Endodermal cell (in vitro differentiated cells): ENCODE measurements around the gene FAAP20. TPM values are rescaled to one million over a fixed set of nuclear protein-coding genes. Genes with fewer than 3 reads are reported as not detected.

Experiments
- DNase-seq: peaks from one replicate; pipeline ENCODE4 v3.0.0-alpha.2; 2017
- H3K27ac ChIP-seq: 2 replicates; pipeline ENCODE4 v1.5.1; 2013; ENCODE audit warnings: mild to moderate bottlenecking, low read depth, low read length, moderate library complexity
- H3K27me3 ChIP-seq: 2 replicates; pipeline ENCODE4 v1.6.1; 2013; ENCODE audit warnings: mild to moderate bottlenecking, low read length, moderate library complexity; ENCODE audit not compliant: insufficient read depth, control insufficient read depth, poor library complexity, severe bottlenecking
- H3K36me3 ChIP-seq: 2 replicates; pipeline ENCODE4 v1.7.0; 2013; ENCODE audit warnings: mild to moderate bottlenecking, low read length, moderate library complexity; ENCODE audit not compliant: control insufficient read depth, insufficient read depth
- H3K4me1 ChIP-seq: one replicate; pipeline ENCODE4 v1.7.0; 2013; ENCODE audit warnings: low read length; ENCODE audit not compliant: control insufficient read depth, insufficient read depth
- H3K4me3 ChIP-seq: 2 replicates; pipeline ENCODE4 v1.5.1; 2013; ENCODE audit warnings: mild to moderate bottlenecking, low read length, moderate library complexity
- H3K9ac ChIP-seq: 2 replicates; pipeline ENCODE4 v1.6.1; 2013; ENCODE audit warnings: mild to moderate bottlenecking, low read length, moderate library complexity; ENCODE audit not compliant: poor library complexity, severe bottlenecking; ENCODE audit errors: extremely low read depth
- H3K9me3 ChIP-seq: 2 replicates; pipeline ENCODE4 v1.6.1; 2013; ENCODE audit warnings: mild to moderate bottlenecking, low read length, moderate library complexity; ENCODE audit not compliant: control insufficient read depth
- H3K27ac Mint-ChIP-seq: 2 replicates; pipeline ENCODE4 v1.8.0; 2020; ENCODE audit warnings: mixed read lengths
- H3K27me3 Mint-ChIP-seq: 2 replicates; pipeline ENCODE4 v1.8.0; 2021; ENCODE audit warnings: mild to moderate bottlenecking, mixed read lengths; ENCODE audit not compliant: insufficient read depth
- H3K36me3 Mint-ChIP-seq: 2 replicates; pipeline ENCODE4 v1.8.0; 2020; ENCODE audit warnings: low read depth, mixed read lengths
- H3K4me1 Mint-ChIP-seq: 2 replicates; pipeline ENCODE4 v1.8.0; 2020; ENCODE audit warnings: mixed read lengths
- H3K4me3 Mint-ChIP-seq: 2 replicates; pipeline ENCODE4 v1.8.0; 2020; ENCODE audit warnings: mild to moderate bottlenecking, moderate library complexity, mixed read lengths
- H3K9me3 Mint-ChIP-seq: 2 replicates; pipeline ENCODE4 v1.8.0; 2020; ENCODE audit warnings: mild to moderate bottlenecking, mixed read lengths
- CTCF ChIP-seq: fragments of 200-600 bp; sonication (generic); conservative IDR thresholded peaks from 2 replicates; pipeline ENCODE4 v1.5.0; 2021; ENCODE audit warnings: antibody characterized with exemption, mild to moderate bottlenecking
- WGBS, 2 experiments: methylation state at CpG; one replicate each; pipeline versions ENCODE4 v1.1.5 to v1.1.7; 2013; ENCODE audit warnings: missing lambda C conversion rate in 2 of 2, mixed read lengths in 1 of 2; ENCODE audit not compliant: insufficient coverage in 1 of 2, insufficient read length in 1 of 2; 5-methylcytosine and 5-hydroxymethylcytosine counted together
- total RNA-seq, 2 donors: library from RNA; stranded (reverse); fragmentation: NEBNext Ultra II Directional in 1 of 2; extraction: Animal tissue kit (Norgen Biotek cat#: 25700) in 1 of 2; gene quantifications; 2 replicates in 1 of 2; 3 replicates in 1 of 2; pipeline ENCODE4 v1.2.1, GENCODE V29; 2021

The FAAP20 gene
- total RNA-seq, 2 donors from 2014 or later, result 126 to 154 TPM

- no peak for TF ChIP-seq CTCF
- Mint-ChIP-seq H3K4me3 (no peak overlapping the region), H3K27me3 (no peaks in the 10 kb centered on the region), H3K9me3 (peaks cover 11% of the 10 kb centered on the region), H3K27ac (no peak overlapping the region), H3K4me1 (no peaks in the 10 kb centered on the region), H3K36me3 (peaks cover 65% of the 10 kb centered on the region)
- Histone ChIP-seq H3K4me1 (no peaks in the 10 kb centered on the region), H3K9ac (no peak overlapping the region), H3K36me3 (peaks cover 12% of the 10 kb centered on the region), H3K9me3 (no peaks in the 10 kb centered on the region), H3K4me3 (no peak overlapping the region), H3K27me3 (no peaks in the 10 kb centered on the region), H3K27ac (no peak overlapping the region)
- no peak for DNase-seq
- 88 to 94% methylated on average over 18 to 34 of the region's 34 CpGs for WGBS, 2 experiments
Observed at GRCh38 chr1:2160451-2161300, 33.9 kb downstream of the FAAP20 start.

GRCh38 chr1:2159124-2159523 is 35.4 kb downstream of the FAAP20 start:
- Mint-ChIP-seq H3K4me3 (no peak overlapping the region), H3K27ac (no peak overlapping the region), H3K36me3 (peaks cover 69% of the 10 kb centered on the region), H3K27me3 (no peaks in the 10 kb centered on the region), H3K9me3 (peaks cover 11% of the 10 kb centered on the region), H3K4me1 (no peaks in the 10 kb centered on the region)
- Histone ChIP-seq H3K36me3 (peaks cover 11% of the 10 kb centered on the region), H3K4me1 (no peaks in the 10 kb centered on the region), H3K27me3 (no peaks in the 10 kb centered on the region), H3K9me3 (no peaks in the 10 kb centered on the region), H3K27ac (no peak overlapping the region), H3K9ac (no peak overlapping the region), H3K4me3 (no peak overlapping the region)
- WGBS, 2 experiments, result 96 to 98% methylated on average over 7 to 18 of the region's 18 CpGs
- DNase-seq, result no peak
- no peak for TF ChIP-seq CTCF

GRCh38 chr1:2158272-2158671 is 36.3 kb downstream of the FAAP20 start:
- no peak overlapping the region for H3K4me3 Mint-ChIP-seq
- TF ChIP-seq CTCF, result no peak
- Histone ChIP-seq H3K36me3 (peaks cover 7% of the 10 kb centered on the region), H3K9ac (no peak overlapping the region), H3K9me3 (no peaks in the 10 kb centered on the region), H3K27me3 (no peaks in the 10 kb centered on the region), H3K27ac (no peak overlapping the region), H3K4me1 (no peaks in the 10 kb centered on the region), H3K4me3 (no peak overlapping the region)
- H3K27me3 Mint-ChIP-seq, result no peaks in the 10 kb centered on the region
- DNase-seq, result no peak
- H3K27ac Mint-ChIP-seq, result peak overlapping the region; percentile 52
- peaks cover 68% of the 10 kb centered on the region for H3K36me3 Mint-ChIP-seq
- WGBS, 2 experiments, result 95 to 96% methylated on average over 5 to 16 of the region's 16 CpGs
- peaks cover 5% of the 10 kb centered on the region for H3K9me3 Mint-ChIP-seq
- no peaks in the 10 kb centered on the region for H3K4me1 Mint-ChIP-seq
